GM18498 (cell line): ENCODE data around the gene DTNA.
"Not testable (repeated sequence)": the region's sequence is repeated elsewhere in the genome, so short reads cannot be mapped to it uniquely, and the experiment has no call there.

Source experiments
- ATAC-seq: cut with Tn5 transposase; IDR thresholded peaks from one replicate; pipeline ENCODE4 v1.9.1; 2021; ENCODE audit warnings: mild to moderate bottlenecking, moderate library complexity; ENCODE audit not compliant: unreplicated experiment

The DTNA gene

GRCh38 chr18:34887881-34888580 lies 177.9 kb downstream of the DTNA start:
- ATAC-seq: no peak

GRCh38 chr18:34890486-34891085 lies 180.5 kb downstream of the DTNA start:
- no peak for ATAC-seq

- no peak for ATAC-seq
Observed at GRCh38 chr18:34892379-34892778, 182.3 kb downstream of the DTNA start.

- ATAC-seq: no peak
Observed at GRCh38 chr18:34893239-34893638, 183.1 kb downstream of the DTNA start.

- ATAC-seq: no peak
Observed at GRCh38 chr18:34901299-34901698, 191.2 kb downstream of the DTNA start.

GRCh38 chr18:34904994-34905393 lies 194.9 kb downstream of the DTNA start:
- no peak for ATAC-seq

GRCh38 chr18:34906985-34907384 lies 196.9 kb downstream of the DTNA start:
- not testable (repeated sequence) for ATAC-seq

GRCh38 chr18:34909637-34910364 lies 199.7 kb downstream of the DTNA start:
- no peak for ATAC-seq

- no peak for ATAC-seq
Observed at GRCh38 chr18:34911081-34911480, 201.0 kb downstream of the DTNA start.

GRCh38 chr18:34911661-34912384 lies 201.7 kb downstream of the DTNA start:
- no peak for ATAC-seq

GRCh38 chr18:34913837-34914661 lies 204.0 kb downstream of the DTNA start:
- ATAC-seq: no peak

GRCh38 chr18:34915046-34915445 lies 204.9 kb downstream of the DTNA start:
- ATAC-seq: no peak

GRCh38 chr18:34916539-34916938 lies 206.4 kb downstream of the DTNA start:
- not testable (repeated sequence) for ATAC-seq

- ATAC-seq: no peak
Observed at GRCh38 chr18:34918856-34919255, 208.8 kb downstream of the DTNA start.

- ATAC-seq: no peak
Observed at GRCh38 chr18:34921226-34921625, 211.1 kb downstream of the DTNA start.

GRCh38 chr18:34921811-34922385 lies 211.8 kb downstream of the DTNA start:
- ATAC-seq: no peak

GRCh38 chr18:34922594-34922993 lies 212.5 kb downstream of the DTNA start:
- ATAC-seq: not testable (repeated sequence)

GRCh38 chr18:34923911-34924310 lies 213.8 kb downstream of the DTNA start:
- ATAC-seq: no peak

- no peak for ATAC-seq
Observed at GRCh38 chr18:34926683-34927082, 216.6 kb downstream of the DTNA start.

- no peak for ATAC-seq
Observed at GRCh38 chr18:34928088-34928753, 218.1 kb downstream of the DTNA start.
